GM23338 (cell line): ENCODE results near the gene NFKB2. TPM values are rescaled to one million over a fixed set of nuclear protein-coding genes. Genes with fewer than 3 reads are reported as not detected.

ENCODE experiments used
- microRNA counts: library from miRNA; unstranded; fragments of <30 nt; microRNA quantifications from one replicate; lab custom pipeline; 2017
- microRNA-seq: library from miRNA; unstranded; fragments of <30 nt; microRNA quantifications from one replicate; pipeline ENCODE4, GENCODE V29; 2017
- polyA plus RNA-seq: library from polyadenylated mRNA; unstranded; fragments of >200 nt; fragmentation: Nextera tagmentation; extraction: Ambion mirVana; gene quantifications from 2 replicates; pipeline ENCODE4 v1.2.1, GENCODE V29; 2016
- small RNA-seq: library from RNA; depleted of rRNA; stranded (forward); fragments of <200 nt; gene quantifications from one replicate; pipeline ENCODE3, GENCODE V24; 2014; ENCODE audit warnings: low replicate concordance
- total RNA-seq: library from RNA; depleted of rRNA; stranded (reverse); fragments of >200 nt; shearing (Covaris generic); gene quantifications from 2 replicates; pipeline ENCODE4 v1.2.3, GENCODE V29; 2014; rRNA removed

Gene NFKB2
- total and polyA plus RNA-seq, 2 experiments from 2014 or later, result 6.8 to 29.4 TPM

MicroRNA genes within 50 kb of the gene (microRNA counts, 767-probe panel; counts per million panel counts)
- not detected for microRNA hsa-miR-146b-3p (lab: Ali Mortazavi, UCI)
- microRNA hsa-miR-146b-5p (lab: Ali Mortazavi, UCI), result not detected

Small RNA genes lying within 50 kb of the gene (microRNA-seq; reads per million reads assigned to microRNA genes)
- 9.1 reads per million, percentile 32 among the genes with 10 or more reads in this experiment for gene MIR146B

Small RNA genes lying within 50 kb of the gene (small RNA-seq; reads per million reads assigned to genes)
- gene MIR146B, result 22.6 reads per million, percentile 98 among the genes with 10 or more reads in this experiment

Other genes with a start within 250 kb of the NFKB2 start
- gene NOLC1, start 243.3 kb upstream of the NFKB2 start, total RNA-seq, result 145 and 178 TPM in 2 replicates
- gene NOLC1, start 243.3 kb upstream of the NFKB2 start, polyA plus RNA-seq, result 118 and 126 TPM in 2 replicates
- 0.59 TPM in 1 of 2 replicates, not detected in the other for gene ELOVL3, start 169.4 kb upstream of the NFKB2 start, total RNA-seq
- gene ELOVL3, start 169.4 kb upstream of the NFKB2 start, polyA plus RNA-seq, result 0.31 TPM in 1 of 2 replicates, not detected in the other
- 1.5 TPM in 1 of 2 replicates, not detected in the other for gene PITX3, start 154.2 kb upstream of the NFKB2 start, total RNA-seq
- gene PITX3, start 154.2 kb upstream of the NFKB2 start, polyA plus RNA-seq, result 0.34 and 1.5 TPM in 2 replicates
- gene GBF1, start 150.2 kb upstream of the NFKB2 start, total RNA-seq, result 27.2 and 32.6 TPM in 2 replicates
- gene GBF1, start 150.2 kb upstream of the NFKB2 start, polyA plus RNA-seq, result 6.5 and 7.5 TPM in 2 replicates
- 4.0 and 6.8 TPM in 2 replicates for gene PSD, start 23.1 kb downstream of the NFKB2 start, total RNA-seq
- gene PSD, start 23.1 kb downstream of the NFKB2 start, polyA plus RNA-seq, result 1.9 and 2.7 TPM in 2 replicates
- 29.7 and 36.1 TPM in 2 replicates for gene FBXL15, start 25.1 kb downstream of the NFKB2 start, total RNA-seq
- gene FBXL15, start 25.1 kb downstream of the NFKB2 start, polyA plus RNA-seq, result 18.4 and 18.5 TPM in 2 replicates
- gene CUEDC2, start 36.9 kb downstream of the NFKB2 start, total RNA-seq, result 37.0 and 39.2 TPM in 2 replicates
- 37.3 and 47.3 TPM in 2 replicates for gene CUEDC2, start 36.9 kb downstream of the NFKB2 start, polyA plus RNA-seq
- 0.69 TPM in 1 of 2 replicates, not detected in the other for gene C10orf95, start 55.8 kb downstream of the NFKB2 start, total RNA-seq
- 1.1 and 1.5 TPM in 2 replicates for gene C10orf95, start 55.8 kb downstream of the NFKB2 start, polyA plus RNA-seq
- gene ACTR1A, start 107.0 kb downstream of the NFKB2 start, total RNA-seq, result 96.9 and 101 TPM in 2 replicates
- 39.4 and 41.2 TPM in 2 replicates for gene ACTR1A, start 107.0 kb downstream of the NFKB2 start, polyA plus RNA-seq
- 5.6 and 6.6 TPM in 2 replicates for gene SUFU, start 108.3 kb downstream of the NFKB2 start, total RNA-seq
- 2.8 and 3.3 TPM in 2 replicates for gene SUFU, start 108.3 kb downstream of the NFKB2 start, polyA plus RNA-seq
- gene TRIM8, start 248.8 kb downstream of the NFKB2 start, total RNA-seq, result 33.4 and 36.7 TPM in 2 replicates
- 15.1 and 20.2 TPM in 2 replicates for gene TRIM8, start 248.8 kb downstream of the NFKB2 start, polyA plus RNA-seq